Activated T-cell treated with anti-CD3 and anti-CD28 coated beads for 24 hours (primary cell): ENCODE data around the gene LRRC37A2.
A peak's percentile ranks its signal among the peaks of the same experiment; 100 is the strongest.
"Not testable (repeated sequence)": the region's sequence is repeated elsewhere in the genome, so short reads cannot be mapped to it uniquely, and the experiment has no call there.

Experiments
- DNase-seq: peaks from one replicate; pipeline ENCODE4 v3.0.0-alpha.2; 2020; ENCODE audit warnings: low read depth

Gene LRRC37A2

DNA sequence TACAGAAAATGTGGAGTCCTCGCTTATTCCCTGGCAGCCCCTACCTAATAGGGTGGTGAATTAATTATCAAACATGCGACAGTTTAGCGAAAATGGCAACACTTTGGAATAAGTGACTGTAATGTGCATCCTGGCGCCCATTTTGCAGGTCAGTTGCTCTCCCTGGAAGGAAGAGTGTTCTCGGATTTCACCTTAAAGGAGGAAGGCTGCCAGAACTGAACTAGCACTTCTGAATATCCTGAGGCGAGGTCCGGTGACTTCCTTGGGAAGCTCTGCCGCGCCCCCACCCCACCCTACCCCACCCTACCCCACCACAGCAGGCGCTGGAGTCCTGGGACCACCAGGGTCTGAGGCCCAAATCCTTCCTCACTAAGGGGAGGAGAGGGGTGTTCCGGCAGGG, at the start of gene LRRC37A2:
TSS of gene LRRC37A2 (plus strand) at position 301 of the 400 bp plus-strand sequence. CDS start 245 bp downstream, outside the sequence.
- not testable (repeated sequence) for DNase-seq

DNA sequence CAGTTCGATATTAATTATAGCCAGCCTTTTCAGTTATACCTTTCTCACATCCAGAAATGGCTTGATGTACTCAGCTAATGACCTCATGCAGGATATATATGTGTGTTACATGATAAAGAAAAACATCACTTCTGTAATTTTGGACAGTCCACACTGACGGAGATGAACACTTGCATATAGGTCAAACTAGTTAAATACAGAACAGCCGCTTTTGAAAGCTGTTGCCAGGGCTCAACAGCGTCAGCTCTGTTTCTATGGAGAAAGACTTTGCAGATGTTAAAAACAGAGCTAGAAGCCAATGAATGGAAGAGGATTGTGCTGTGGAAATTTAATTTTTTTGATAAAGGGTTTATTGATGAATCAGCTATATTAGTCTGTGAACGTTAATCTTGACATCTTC, 44.6 kb upstream of the LRRC37A2 start:
- not testable (repeated sequence) for DNase-seq

DNA sequence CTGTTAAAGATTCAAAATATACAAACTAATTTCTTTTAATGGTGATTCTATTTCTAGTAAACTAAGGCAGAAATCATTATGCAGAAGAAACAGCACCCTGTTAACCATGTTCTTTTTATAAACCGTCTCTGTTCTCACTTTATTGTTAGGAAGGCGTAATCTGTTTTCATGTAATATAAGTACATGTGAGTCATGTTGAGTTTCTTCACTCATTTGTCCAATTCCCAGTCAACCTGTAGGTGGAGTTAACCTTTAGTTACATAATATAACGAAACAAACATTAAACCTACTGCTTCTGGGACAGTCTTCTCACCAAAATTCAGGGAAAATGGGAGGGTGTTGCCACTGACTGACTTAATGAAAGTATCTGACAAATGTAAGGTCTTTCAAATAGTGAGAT, 37.8 kb upstream of the LRRC37A2 start:
- DNase-seq, result not testable (repeated sequence)

DNA sequence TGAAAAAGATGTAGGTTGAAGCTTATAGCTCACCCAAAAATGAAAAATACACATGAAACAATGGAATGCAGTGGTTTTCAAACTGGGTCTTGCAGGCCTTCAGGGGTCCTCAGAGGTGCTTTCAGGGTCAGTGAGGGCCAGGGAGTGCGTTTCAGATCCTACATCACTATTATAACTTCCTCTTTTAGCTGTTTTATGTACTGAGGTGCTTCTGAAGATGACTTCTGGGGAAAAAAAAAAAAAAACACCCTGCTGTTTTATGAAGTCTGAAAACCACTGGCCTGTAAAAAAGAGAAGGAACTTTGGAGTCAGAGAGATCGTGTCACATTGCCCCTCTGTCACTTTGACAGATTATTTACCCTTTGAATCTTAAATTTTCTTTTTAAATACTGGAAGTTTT, 36.7 kb upstream of the LRRC37A2 start:
- DNase-seq, result not testable (repeated sequence)

DNA sequence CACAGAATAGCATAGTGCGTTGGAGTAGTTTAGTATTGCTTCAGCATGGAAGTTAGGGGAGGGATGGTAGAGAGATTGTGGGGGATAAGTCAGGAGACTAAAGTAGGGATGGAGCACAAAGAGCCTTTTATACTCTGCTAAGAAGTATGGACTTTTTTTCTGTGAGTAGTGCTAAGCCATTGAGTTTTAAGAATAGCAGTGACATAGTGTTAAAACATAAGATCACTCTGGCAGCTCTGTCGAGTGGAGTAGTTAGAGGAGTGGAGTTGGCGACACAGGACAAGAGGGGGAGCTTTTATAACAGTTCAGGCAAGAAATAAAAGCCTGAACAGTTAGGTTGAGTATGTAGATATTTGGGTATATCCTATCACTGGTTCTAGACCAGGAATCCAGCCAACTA, 33.4 kb upstream of the LRRC37A2 start:
- DNase-seq, result not testable (repeated sequence)

DNA sequence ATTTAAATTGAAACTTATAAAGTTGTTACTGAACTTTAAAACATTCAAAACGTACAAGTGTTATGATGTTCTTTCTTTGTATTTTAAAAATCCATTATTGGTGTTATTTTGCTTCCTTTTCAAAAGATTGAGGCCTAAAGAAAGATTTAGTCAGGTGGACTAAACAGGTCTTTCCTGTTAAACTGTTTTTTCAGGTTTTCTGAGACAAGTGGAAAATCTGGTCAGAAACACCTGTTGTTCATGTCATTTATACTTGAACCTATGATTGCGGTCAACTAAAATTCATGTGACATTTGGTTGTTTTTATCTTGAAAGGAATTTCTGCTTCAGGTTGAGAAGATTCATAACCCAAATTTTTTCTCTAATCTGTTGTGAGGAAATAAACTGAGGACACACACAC, 31.0 kb upstream of the LRRC37A2 start:
- DNase-seq, result not testable (repeated sequence)

DNA sequence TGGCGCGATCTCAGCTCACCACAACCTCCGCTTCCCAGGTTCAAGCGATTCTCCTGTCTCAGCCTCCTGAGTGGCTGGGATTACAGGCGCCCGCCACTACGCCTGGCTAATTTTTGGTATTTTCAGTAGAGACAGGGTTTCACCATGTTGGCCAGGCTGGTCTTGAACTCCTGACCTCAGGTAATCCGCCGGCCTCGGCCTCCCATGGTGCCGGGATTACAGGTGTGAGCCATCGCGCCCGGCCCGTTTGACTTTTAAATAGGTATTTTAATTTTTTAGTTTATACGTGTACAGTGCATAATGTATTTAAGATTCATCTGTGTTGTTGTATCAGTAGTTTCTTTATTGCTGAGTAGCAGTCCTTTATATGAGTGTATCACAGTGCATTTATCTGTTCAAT, 20.2 kb upstream of the LRRC37A2 start:
- not testable (repeated sequence) for DNase-seq

DNA sequence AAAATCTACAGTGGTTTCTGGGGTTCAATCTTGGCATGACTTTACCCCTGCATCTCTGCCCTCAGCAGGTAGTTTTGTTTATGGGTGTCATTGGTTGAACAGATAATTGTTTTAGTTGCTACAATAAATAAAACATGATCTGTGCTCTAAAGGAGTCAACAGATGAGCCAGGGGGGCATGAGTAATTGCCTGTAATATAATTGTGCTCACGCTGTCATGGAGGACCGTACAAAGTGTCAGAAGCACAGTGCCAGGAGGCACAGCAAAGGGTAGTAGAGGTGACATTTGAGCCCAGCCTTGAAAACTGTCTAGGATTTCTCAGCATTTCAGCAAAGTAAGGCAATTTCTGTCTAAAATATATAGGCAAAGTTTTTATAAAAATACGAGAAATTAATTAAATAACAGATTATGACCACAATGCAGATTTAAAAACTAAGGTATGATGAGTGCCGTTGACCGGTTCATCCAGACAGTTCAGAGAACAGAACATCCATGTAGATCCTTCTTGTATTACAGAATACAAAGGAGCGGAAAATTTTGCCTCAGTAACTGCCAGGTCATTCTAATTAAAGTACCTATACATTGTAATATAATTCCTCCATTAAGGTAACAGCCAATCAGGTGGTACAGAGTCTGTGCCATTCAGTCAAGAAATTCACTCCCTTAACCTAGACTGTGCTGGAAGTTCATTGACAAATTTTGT, 12.7 kb upstream of the LRRC37A2 start:
- DNase-seq, result not testable (repeated sequence)

DNA sequence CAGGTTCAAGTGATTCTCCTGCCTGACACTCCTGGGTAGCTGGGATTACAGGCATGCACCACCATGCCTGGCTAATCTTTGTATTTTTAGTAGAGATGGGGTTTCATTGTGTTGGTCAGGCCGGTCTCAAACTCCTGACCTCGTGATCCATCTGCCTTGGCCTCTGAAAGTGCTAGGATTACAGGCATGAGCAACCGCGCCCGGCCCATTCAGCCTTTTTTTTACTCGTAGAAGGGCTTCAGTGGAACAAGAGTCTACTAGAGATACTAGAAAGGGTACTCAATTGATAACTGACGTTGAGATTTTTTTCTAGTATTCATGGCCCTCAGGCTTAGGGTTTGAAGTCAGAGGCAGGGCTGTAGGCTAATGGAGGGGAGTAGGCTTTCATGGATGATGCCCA, 6.4 kb upstream of the LRRC37A2 start:
- not testable (repeated sequence) for DNase-seq

DNA sequence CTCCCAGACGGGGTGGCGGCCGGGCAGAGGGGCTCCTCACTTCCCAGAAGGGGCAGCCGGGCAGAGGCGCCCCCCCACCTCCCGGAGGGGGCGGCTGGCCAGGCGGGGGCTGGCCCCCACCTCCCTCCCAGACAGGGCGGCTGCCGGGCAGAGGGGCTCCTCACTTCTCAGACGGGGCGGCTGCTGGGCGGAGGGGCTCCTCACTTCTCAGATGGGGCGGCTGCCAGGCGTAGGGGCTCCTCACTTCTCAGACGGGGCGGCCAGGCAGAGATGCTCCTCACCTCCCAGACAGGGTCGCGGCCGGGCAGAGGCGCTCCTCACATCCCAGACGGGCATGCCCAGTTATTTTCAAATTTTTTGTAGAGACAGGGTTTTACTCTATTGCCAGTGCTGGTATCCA, 22.4 kb downstream of the LRRC37A2 start:
- not testable (repeated sequence) for DNase-seq

DNA sequence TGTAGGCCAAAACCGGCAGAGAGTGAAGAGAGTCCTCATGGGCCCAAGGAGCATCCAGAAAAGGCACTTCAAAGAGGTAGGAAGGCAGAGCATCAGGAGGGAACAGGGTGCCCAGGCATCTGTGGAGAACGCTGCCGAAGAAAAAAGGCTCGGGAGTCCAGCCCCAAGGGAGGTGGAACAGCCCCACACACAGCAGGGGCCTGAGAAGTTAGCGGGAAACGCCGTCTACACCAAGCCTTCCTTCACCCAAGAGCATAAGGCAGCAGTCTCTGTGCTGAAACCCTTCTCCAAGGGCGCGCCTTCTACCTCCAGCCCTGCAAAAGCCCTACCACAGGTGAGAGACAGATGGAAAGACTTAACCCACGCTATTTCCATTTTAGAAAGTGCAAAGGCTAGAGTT, 36.3 kb downstream of the LRRC37A2 start:
- DNase-seq, result not testable (repeated sequence)

DNA sequence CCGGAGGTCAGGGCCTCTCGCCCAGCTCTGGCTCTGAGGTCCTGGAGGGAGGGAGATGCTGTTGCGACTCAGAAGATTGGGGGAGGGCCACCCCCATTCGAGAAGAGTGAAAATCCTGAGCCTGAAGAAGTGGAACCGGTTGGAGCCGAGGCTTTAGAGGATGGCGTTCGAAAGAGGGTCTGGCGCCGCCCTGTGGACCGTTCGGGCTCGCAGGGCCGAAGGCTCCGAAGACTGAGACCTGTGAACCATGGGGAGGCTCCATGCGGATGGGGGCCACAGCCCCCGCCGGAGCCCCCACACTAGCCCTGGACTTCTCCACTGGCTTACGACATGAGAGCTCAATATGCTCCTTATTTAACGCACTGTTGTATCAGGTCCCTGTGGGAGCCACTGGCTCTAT, 46.9 kb downstream of the LRRC37A2 start:
- DNase-seq, result not testable (repeated sequence)

DNA sequence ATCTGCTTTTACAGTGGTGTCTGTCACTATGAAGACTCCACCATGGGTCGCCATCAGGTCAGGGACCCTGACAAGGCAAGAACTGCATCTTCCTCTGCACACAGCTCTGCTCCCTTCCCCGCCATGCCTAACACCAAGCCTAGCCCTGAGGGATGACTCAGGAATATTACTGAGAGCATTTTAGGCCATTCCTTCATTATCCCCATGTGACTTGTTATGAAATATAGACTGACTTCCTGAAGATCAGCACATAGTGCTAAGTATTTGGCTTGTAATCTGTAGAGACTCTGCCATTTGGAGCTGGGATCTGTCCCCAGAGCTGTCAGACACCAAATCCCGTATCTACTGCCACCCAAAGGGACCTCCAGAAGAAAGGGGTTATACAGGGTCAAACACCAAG, 47.8 kb downstream of the LRRC37A2 start:
- DNase-seq, result not testable (repeated sequence)

DNA sequence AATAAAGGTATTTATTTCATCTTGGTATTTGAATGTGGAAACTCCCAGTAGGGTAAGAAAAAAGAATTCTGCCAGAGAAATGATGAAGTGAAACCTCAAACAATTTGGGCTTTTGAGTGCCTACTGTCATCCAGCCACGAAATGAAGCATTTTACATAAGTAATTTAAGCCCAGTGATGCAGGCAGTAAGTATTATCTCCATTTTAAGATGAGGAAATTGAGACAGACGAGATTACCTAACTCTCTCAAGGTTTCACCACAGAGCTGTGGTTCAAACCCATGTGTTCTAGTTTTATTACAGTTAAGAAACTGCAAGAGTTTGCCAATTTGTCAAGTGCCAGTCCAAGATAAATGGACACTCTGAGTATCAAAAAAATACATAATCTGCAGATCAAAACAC, 54.0 kb downstream of the LRRC37A2 start:
- DNase-seq, result not testable (repeated sequence)

DNA sequence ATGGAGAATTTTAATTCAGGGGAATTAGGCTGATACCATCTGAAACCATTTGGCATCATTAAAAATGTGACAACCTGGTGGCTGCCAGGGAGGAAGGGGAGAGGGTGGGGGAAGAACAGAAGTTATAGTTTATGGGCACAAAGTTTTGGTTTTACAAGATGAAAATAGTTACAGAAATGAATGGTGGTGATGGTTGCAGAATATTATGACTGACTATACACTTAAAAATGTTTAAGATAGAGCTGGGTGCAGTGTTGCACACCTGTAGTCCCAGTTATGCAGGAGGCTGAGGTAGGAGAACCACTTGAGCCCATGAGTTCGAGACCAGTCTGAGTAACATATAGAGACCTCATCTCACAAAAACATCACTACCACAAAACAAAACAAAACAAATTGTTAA, 54.7 kb downstream of the LRRC37A2 start:
- DNase-seq, result not testable (repeated sequence)

DNA sequence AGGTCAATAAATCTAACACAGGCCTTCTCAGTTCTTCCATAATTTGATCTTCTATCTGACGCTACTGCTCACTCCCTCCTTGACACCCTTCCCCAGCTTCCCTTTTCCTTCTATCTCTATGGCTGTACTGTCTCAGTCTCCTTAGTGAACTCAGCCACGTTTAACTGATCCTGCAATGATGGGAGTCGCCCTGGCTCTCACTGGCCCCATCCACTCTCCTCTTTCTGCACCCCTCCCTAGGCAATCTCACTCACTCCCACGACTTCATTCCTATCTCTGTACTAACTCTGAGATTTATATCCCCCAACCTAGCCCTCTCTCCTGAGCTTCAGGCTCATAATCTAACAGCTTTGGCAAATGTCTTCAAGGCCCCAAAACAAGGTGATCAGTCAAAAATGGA, 59.5 kb downstream of the LRRC37A2 start:
- DNase-seq, result not testable (repeated sequence)

DNA sequence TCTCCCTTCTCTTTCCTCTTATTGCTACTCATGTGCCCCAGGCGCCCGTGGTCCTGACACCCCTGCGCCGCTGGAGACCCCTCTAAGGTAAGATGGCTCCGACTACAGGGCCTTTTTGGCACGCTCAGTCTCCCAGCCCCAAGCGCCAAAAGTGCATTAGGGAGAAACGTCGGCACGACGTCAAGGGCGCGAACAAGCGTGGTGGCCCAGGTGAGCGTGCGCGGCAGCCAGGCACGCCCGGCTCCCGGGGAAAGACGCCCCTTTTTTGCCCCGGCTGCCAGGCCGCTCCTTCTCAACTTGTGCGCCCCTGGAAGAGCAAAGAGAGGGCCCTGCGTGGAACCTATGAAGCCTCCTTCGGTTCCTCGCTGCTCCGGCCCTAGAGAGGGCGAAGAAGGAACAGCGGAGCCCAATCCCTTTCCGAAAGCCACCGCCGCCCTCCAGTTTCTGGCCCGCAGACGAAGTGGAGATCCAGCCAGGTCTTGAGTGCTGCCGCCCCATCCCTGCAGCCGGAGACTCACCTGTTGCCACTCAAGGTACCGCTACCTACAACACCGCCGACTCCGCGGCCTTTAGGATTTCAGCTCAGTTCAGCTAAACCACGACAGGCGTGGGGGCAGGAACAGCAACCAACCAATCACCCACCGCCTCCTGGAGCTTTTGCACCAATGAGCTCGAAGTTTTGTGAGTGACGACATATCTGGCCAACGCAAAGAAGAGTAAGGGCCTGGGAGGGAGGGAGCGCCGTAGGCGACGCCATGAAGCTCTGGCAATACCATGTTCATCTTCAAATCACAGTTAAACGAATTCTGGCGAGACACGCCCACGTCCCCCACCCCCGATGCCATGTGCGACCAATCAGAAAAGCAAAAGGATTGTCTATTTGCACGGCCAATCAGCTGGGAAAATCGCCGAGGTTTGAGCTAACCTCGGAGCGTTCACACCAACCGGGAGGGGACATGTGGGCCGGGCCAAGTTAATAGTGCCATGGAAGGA, 67.1 kb downstream of the LRRC37A2 start, which contains the start of gene ARL17A:
TSS of gene ARL17A (minus strand) at position 609 of the 993 bp plus-strand sequence. CDS start 3,369 bp downstream, outside the sequence.
- DNase-seq, result peak; percentile 68

DNA sequence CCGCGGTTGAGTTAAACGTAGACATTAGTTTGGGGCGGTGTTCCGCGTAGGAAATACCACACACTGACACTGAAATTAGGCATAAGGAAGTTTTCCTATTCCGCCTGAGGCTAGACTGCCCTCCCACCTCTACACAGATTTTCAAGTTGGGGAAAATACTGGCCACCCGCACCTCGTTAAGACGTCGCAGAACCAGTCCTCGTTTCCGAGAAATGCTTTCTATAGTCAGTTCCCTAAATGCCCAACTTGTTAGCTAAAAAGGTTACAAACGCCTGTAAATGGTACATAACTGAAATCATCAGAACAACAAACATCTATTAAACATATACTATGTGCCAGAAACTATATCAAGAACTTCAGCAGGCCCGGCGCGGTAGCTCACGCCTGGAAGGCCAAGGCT, 67.8 kb downstream of the LRRC37A2 start:
- not testable (repeated sequence) for DNase-seq

DNA sequence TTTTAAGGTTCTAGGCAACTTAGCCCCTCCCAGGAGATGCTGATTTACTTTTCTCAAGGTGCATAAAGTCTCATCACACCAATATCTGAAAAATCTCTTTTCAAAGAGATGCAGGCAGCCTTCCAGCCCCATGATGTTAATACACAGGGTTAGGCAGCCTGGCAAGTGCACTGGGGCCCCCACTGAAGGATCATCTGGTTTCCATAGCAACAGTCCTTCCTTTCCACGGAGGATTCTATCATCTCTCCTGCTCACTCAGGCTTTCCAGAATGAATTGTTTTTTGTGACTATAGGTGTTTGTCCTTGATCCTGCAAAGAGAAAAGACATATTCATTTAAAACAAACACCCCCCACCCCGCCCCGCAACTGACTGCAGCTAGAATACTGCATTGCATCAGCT, 73.2 kb downstream of the LRRC37A2 start:
- DNase-seq, result not testable (repeated sequence)

DNA sequence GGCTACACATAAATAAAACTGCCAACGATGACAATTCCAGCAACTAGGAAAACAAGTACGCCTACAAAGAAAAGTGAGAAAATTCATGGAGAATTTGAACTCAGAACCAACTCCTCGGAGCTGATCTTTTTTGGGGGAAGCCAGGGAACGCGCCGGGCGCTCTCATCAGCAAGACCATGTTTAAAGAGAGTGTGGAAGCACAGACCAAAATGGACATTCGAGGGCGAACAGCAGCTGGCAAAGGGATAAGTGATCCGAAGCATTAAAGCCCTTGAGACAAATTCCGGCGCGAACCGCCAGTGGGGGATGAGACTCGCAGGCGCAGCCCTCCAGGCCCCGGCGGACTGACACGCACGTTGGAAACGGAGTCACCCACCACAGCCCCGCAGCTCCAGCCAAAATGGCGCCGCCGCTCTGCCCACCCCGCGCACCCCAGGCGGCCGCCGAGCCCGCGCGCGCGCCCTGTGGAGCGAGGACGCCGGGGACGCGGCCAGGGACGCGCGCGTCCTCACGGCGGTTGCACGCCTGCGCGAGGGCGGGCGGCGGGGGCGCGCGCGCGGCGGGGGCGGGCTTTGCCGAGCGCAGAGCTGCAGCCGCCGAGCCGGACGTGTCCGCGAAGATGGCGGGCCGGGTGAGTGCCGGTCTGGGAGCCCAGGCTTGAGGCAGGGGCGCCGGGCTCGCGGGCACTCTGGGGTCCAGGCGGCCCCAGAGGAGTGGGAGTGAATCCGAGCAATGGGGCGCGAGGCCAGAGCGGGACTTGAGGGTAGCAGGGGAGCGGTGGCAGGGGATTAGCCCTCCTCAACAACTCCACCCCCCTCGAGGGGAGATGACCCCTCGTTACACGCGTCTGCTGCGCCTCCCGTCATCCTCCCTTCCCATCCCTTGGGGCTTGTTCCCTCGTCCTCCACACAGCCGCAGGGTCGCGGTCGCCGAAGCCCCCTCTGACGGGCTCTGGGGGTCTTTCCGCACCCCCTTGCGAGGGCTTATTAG, 78.2 kb downstream of the LRRC37A2 start, which contains the start of gene NSF:
TSS of gene NSF (plus strand) at position 513 of the 990 bp plus-strand sequence. CDS start at position 620, 107 bp downstream.
- DNase-seq, result not testable (repeated sequence)

DNA sequence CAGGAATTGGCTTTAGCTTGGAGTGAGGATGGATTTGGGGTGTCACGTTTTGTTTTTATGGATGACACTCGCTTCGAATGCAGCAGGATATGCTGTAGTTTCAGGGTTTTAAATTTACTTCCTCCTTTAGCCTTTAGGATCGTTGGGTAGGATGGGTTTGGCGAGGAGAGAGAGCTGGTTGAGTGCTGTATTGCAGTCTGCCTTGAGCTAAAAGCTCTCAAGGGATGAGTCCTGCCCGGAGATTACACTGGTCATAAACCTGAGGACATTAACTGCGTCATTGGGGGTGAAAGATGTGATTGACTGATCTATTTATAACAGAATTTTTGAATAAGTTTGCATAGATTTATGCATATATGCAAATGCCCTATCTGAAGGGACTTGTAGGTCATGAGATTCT, 79.1 kb downstream of the LRRC37A2 start:
- DNase-seq, result not testable (repeated sequence)
